ENCODE measurements around the gene CDK5. TPM values are rescaled to one million over a fixed set of nuclear protein-coding genes. Genes with fewer than 3 reads are reported as not detected.

Gene CDK5
- total RNA-seq, 3 donors from 2014 or later = 8.3 to 12.4 (median 11.7) TPM

GRCh38 chr7:151008143-151008510 lies 49.6 kb downstream of the CDK5 start:
- H3K4me3 ChIP-seq = no peak overlapping the region

GRCh38 chr7:151007469-151007898 lies 50.2 kb downstream of the CDK5 start:
- no peak for ATAC-seq
- no peaks in the 10 kb centered on the region for H3K36me3 ChIP-seq (ENCODE audit: low read depth)
- intact Hi-C loops (cut with DNase I, micrococcal nuclease) = no loop called here
- TF ChIP-seq CTCF (IDR thresholded peaks at IDR 0.05) = no peak
- no peak for DNase-seq
- H3K4me1 ChIP-seq (ENCODE audit: low read depth) = peaks cover 8% of the 10 kb centered on the region
- H3K4me3 ChIP-seq = no peak overlapping the region
- no peaks in the 10 kb centered on the region for H3K9me3 ChIP-seq

More at GRCh38 chr7:151008143-151008510, 49.6 kb downstream of the CDK5 start:
- TF ChIP-seq CTCF (IDR thresholded peaks at IDR 0.05) = no peak
- Histone ChIP-seq H3K9me3 (no peaks in the 10 kb centered on the region), H3K36me3 (ENCODE audit: low read depth) (no peaks in the 10 kb centered on the region), H3K4me1 (ENCODE audit: low read depth) (peaks cover 10% of the 10 kb centered on the region)
- intact Hi-C loops (cut with DNase I, micrococcal nuclease) = no loop called here
- DNase-seq = no peak
- peak; percentile 11 for ATAC-seq

GRCh38 chr7:151006590-151007300 lies 51.0 kb downstream of the CDK5 start:
- ATAC-seq (no peak), DNase-seq (peak in 1 of 3 donors; percentile 56)
- Histone ChIP-seq H3K4me3 (no peak overlapping the region), H3K4me1 (ENCODE audit: low read depth) (peaks cover 2% of the 10 kb centered on the region), H3K9me3 (no peaks in the 10 kb centered on the region), H3K36me3 (ENCODE audit: low read depth) (no peaks in the 10 kb centered on the region)
- TF ChIP-seq CTCF (IDR thresholded peaks at IDR 0.05) = no peak
- intact Hi-C loops (cut with DNase I, micrococcal nuclease) = no loop called here

GRCh38 chr7:151005566-151005965 lies 52.1 kb downstream of the CDK5 start:
- no peak overlapping the region for H3K4me3 ChIP-seq
- DNase-seq (no peak), ATAC-seq (no peak)
- no peaks in the 10 kb centered on the region for H3K36me3 ChIP-seq (ENCODE audit: low read depth)
- H3K9me3 ChIP-seq = no peaks in the 10 kb centered on the region
- intact Hi-C loops (cut with DNase I, micrococcal nuclease) = no loop called here
- H3K4me1 ChIP-seq (ENCODE audit: low read depth) = no peaks in the 10 kb centered on the region
- no peak for TF ChIP-seq CTCF (IDR thresholded peaks at IDR 0.05)

Other genes with a start within 250 kb of the CDK5 start
- gene AOC1, start 205.4 kb downstream of the CDK5 start, total RNA-seq = 100 to 1,000 TPM; 249 to 756 (median 606) TPM
- 10 to 100 TPM in 1 of 3 donors, 1 to 10 TPM in 2; 2.9 to 87.1 (median 5.3) TPM for gene KCNH2, start 79.6 kb downstream of the CDK5 start, total RNA-seq
- gene NOS3, start 66.9 kb downstream of the CDK5 start, total RNA-seq = 1 to 10 TPM; 2.5 to 6.3 (median 6.0) TPM
- under 1 TPM; 0.09 to 0.90 (median 0.89) TPM for gene ATG9B, start 33.4 kb downstream of the CDK5 start, total RNA-seq
- 10 to 100 TPM; 40.1 to 44.9 (median 41.8) TPM for gene ABCB8, start 29.4 kb downstream of the CDK5 start, total RNA-seq
- gene ASIC3, start 9.4 kb downstream of the CDK5 start, total RNA-seq = 1 to 10 TPM; 1.2 to 6.5 (median 3.4) TPM
- 100 to 1,000 TPM in 1 of 3 donors, 10 to 100 TPM in 2; 82.2 to 168 (median 89.5) TPM for gene SLC4A2, start 1.7 kb upstream of the CDK5 start, total RNA-seq
- gene FASTK, start 22.9 kb upstream of the CDK5 start, total RNA-seq = 100 to 1,000 TPM in 1 of 3 donors, 10 to 100 TPM in 2; 78.6 to 122 (median 98.5) TPM
- 10 to 100 TPM; 54.2 to 63.7 (median 60.8) TPM for gene TMUB1, start 25.6 kb upstream of the CDK5 start, total RNA-seq
- gene AGAP3, start 28.6 kb upstream of the CDK5 start, total RNA-seq = 100 to 1,000 TPM in 1 of 3 donors, 10 to 100 TPM in 2; 39.7 to 116 (median 50.6) TPM
- gene GBX1, start 109.8 kb upstream of the CDK5 start, total RNA-seq = not detected
- not detected for gene ASB10, start 129.4 kb upstream of the CDK5 start, total RNA-seq
- not detected for gene H2BK1, start 152.6 kb upstream of the CDK5 start, total RNA-seq
- gene ABCF2, start 169.3 kb upstream of the CDK5 start, total RNA-seq = 10 to 100 TPM; 27.0 to 36.4 (median 28.4) TPM
- gene CHPF2, start 174.6 kb upstream of the CDK5 start, total RNA-seq = 10 to 100 TPM; 38.3 to 52.2 (median 41.5) TPM
- 10 to 100 TPM in 2 of 3 donors, 1 to 10 TPM in 1; 5.1 to 44.3 (median 10.0) TPM for gene SMARCD3, start 190.8 kb upstream of the CDK5 start, total RNA-seq